Measurements from ENCODE around the gene CDC37L1.
"Not testable (repeated sequence)": the region's sequence is repeated elsewhere in the genome, so short reads cannot be mapped to it uniquely, and the experiment has no call there.

The CDC37L1 gene

DNA sequence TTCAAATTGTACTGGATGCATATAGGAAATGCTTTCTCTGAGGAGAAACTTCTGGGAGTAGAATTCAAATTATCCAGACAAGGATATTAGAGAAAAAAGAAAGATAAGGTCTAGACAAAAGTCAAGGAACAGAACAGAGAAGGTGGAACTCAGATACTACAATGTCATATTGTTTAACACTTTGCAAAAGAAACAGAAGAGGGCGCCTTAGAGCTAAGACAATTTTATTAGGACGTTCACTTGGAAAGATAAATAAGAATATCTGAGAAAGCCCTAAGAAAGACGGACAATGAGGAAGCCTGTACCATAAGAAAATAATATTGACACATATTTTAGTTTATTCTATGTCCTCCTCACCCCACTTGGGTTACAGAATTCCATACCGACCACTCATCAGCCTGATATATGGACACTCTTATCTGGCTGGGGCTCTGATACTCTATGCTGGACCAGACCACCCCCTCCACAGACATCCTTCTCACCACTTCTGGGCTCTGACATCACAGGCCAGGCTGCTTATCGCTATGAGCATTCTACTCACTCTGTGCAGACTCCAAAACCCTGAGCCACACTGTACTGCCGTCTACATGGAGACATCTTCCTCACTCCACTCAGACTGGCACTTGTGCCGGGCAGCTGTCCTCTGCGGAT lies 70.8 kb downstream of the CDC37L1 start:
- DNase-seq (ENCODE audit: low read depth in 2 of 3, low spot score in 2 of 3) = no peak

DNA sequence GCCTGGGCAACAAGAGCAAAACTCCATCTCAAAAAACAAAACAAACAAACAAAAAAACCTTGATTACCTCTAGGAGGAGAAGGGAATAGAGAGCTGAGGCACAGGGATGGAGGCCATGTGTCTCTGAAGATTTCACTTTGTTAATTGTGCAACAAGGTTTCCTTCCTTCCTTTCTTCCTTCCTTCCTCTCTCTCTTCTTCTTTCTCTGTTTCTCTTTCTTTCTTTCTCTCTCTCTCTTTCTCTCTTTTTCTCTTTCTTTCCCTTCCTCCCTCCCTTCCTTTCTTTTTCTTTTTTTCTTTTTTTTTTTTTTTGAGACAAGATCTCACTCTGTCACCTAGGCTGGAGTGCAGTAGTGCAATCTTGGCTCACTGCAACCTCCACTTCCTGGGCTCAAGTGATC lies 75.2 kb downstream of the CDC37L1 start:
- DNase-seq (ENCODE audit: low read depth in 2 of 3, low spot score in 2 of 3) = not testable (repeated sequence)

GRCh38 chr9:4755026-4755609 lies 75.7 kb downstream of the CDC37L1 start:
- DNase-seq (ENCODE audit: low read depth in 2 of 3, low spot score in 2 of 3) = no peak

DNA sequence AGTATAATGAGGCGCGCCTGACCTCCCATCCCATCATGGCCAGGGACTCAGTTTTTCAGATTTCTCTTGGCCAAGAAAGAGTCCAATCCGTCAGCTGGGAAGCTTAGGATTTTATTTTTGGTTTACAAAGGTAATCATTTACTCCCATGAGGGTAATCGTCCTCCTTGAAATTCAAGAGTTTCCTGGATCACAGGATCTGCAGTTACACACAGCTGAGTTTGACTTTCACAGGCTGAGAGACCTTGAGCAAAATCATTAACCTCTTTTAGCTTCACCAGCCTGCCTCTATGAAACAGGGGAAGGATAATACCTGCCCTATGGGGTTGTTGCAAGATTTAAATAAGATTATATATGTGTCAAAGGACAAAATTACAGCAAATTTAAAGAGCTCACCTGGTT lies 77.1 kb downstream of the CDC37L1 start:
- no peak for DNase-seq (ENCODE audit: low read depth in 2 of 3, low spot score in 2 of 3)
